Testis (tissue), 2 donors: ENCODE measurements around the gene ZNF335.

ENCODE experiments used
- CTCF ChIP-seq, 3 experiments: fragments of 450-650 bp in 2 of 3; fragments of 200-600 bp in 1 of 3; sonication (generic) in 1 of 3; IDR thresholded peaks; one replicate each; pipeline ENCODE4 v1.5.1; 2016 to 2019; ENCODE audit warnings: antibody characterized with exemption in 3 of 3, mild to moderate bottlenecking in 2 of 3, moderate library complexity in 1 of 3
- POLR2A ChIP-seq: fragments of 450-650 bp; IDR thresholded peaks from one replicate; pipeline ENCODE4 v1.6.1; 2017; ENCODE audit warnings: antibody characterized with exemption, mild to moderate bottlenecking, moderate library complexity

- TF ChIP-seq CTCF (IDR thresholded peaks at IDR 0.05) (no peak), POLR2A (no peak)
Measured at GRCh38 chr20:46014517-46015396, 42.8 kb upstream of the ZNF335 start.
